IMR-90 (cell line): ENCODE data around the gene SRSF5. TPM values are rescaled to one million over a fixed set of nuclear protein-coding genes. Genes with fewer than 3 reads are reported as not detected.

ENCODE experiments used
- ATAC-seq: fragments of 200-7000 bp; cut with Tn5 transposase; 2 replicates; pipeline ENCODE4 v1.9.1; 2020; ENCODE audit warnings: low read depth, mild to moderate bottlenecking, moderate library complexity
- BruUV-seq: library from RNA; stranded (reverse); fragments of 400-500 nt; replicated peaks from 2 replicates; lab custom pipeline; 2021; lab: Mats Ljungman, UMichigan
- CTCF ChIA-PET: fragments of 300-600 bp; formaldehyde crosslinking; extraction: SDS; loops from one replicate; lab custom pipeline; 2021; ENCODE audit warnings: antibody characterized with exemption; lab: Yijun Ruan, JAX
- POLR2A ChIA-PET: fragments of 300-600 bp; sonication (Branson Sonifier 250); formaldehyde crosslinking; loops from one replicate; lab custom pipeline; 2022; ENCODE audit warnings: antibody characterized with exemption; ENCODE audit not compliant: unreplicated experiment; lab: Charles Lee
- DNase-seq: peaks from one replicate; pipeline ENCODE4 v3.0.0; 2013
- H2AFZ ChIP-seq: replicated peaks from 2 replicates; pipeline ENCODE3; 2013; ENCODE audit warnings: low read length, mild to moderate bottlenecking; ENCODE audit not compliant: poor library complexity
- H2AK5ac ChIP-seq: 2 replicates; pipeline ENCODE4 v1.6.1; 2013; ENCODE audit warnings: low read depth, low read length, inconsistent platforms
- H2AK9ac ChIP-seq: replicated peaks from 2 replicates; pipeline ENCODE3; 2013; ENCODE audit warnings: mild to moderate bottlenecking, low read depth, low read length, moderate library complexity; ENCODE audit not compliant: poor library complexity
- H2BK120ac ChIP-seq: 2 replicates; pipeline ENCODE4 v1.6.1; 2013; ENCODE audit warnings: low read depth, low read length, inconsistent platforms
- H2BK15ac ChIP-seq: 3 replicates; pipeline ENCODE4 v1.6.1; 2013; ENCODE audit warnings: low read depth, low read length, inconsistent platforms
- H2BK20ac ChIP-seq: 2 replicates; pipeline ENCODE4 v1.6.1; 2013; ENCODE audit warnings: low read depth, mild to moderate bottlenecking, inconsistent platforms, low read length, moderate library complexity
- H2BK5ac ChIP-seq: 2 replicates; pipeline ENCODE4 v1.6.1; 2013; ENCODE audit warnings: mild to moderate bottlenecking, low read depth, low read length, inconsistent platforms; ENCODE audit not compliant: poor library complexity, severe bottlenecking
- H3K14ac ChIP-seq: replicated peaks from 2 replicates; pipeline ENCODE4 v1.6.1; 2013; ENCODE audit warnings: low read depth, low read length, inconsistent platforms
- H3K18ac ChIP-seq: 2 replicates; pipeline ENCODE4 v1.6.1; 2013; ENCODE audit warnings: low read depth, low read length, control low read depth
- H3K23ac ChIP-seq: 2 replicates; pipeline ENCODE4 v1.6.1; 2013; ENCODE audit warnings: low read depth, low read length, inconsistent platforms
- H3K27ac ChIP-seq: 2 replicates; pipeline ENCODE4 v1.5.1; 2013; ENCODE audit warnings: mild to moderate bottlenecking, control low read depth, low read length; ENCODE audit not compliant: insufficient read depth
- H3K27me3 ChIP-seq: 2 replicates; pipeline ENCODE4 v1.6.1; 2013; ENCODE audit warnings: low read length; ENCODE audit not compliant: control insufficient read depth, insufficient read depth
- H3K36me3 ChIP-seq: 2 replicates; pipeline ENCODE4 v1.6.1; 2013; ENCODE audit warnings: low read length, mixed read lengths; ENCODE audit not compliant: control insufficient read depth, insufficient read depth
- H3K4ac ChIP-seq: 2 replicates; pipeline ENCODE4 v1.6.1; 2013; ENCODE audit warnings: low read depth, low read length, inconsistent platforms
- H3K4me1 ChIP-seq: 2 replicates; pipeline ENCODE4 v1.6.1; 2013; ENCODE audit warnings: low read length, mixed read lengths; ENCODE audit not compliant: control insufficient read depth, insufficient read depth
- H3K4me2 ChIP-seq: 2 replicates; pipeline ENCODE4 v1.6.1; 2013; ENCODE audit warnings: low read depth, mild to moderate bottlenecking, control low read depth, low read length, moderate library complexity
- H3K4me3 ChIP-seq: 2 replicates; pipeline ENCODE4 v1.5.1; 2013; ENCODE audit warnings: low read depth, mild to moderate bottlenecking, control low read depth, low read length, moderate library complexity; ENCODE audit not compliant: insufficient read depth
- H3K56ac ChIP-seq: 2 replicates; pipeline ENCODE4 v1.6.1; 2013; ENCODE audit warnings: low read length, inconsistent platforms; ENCODE audit not compliant: insufficient read depth; ENCODE audit errors: extremely low read depth
- H3K79me1 ChIP-seq, 2 experiments: 2 replicates each; pipeline ENCODE4 v1.6.1; 2013; ENCODE audit warnings: low read length in 2 of 2, inconsistent platforms in 1 of 2, low read depth in 1 of 2
- H3K9ac ChIP-seq: 2 replicates; pipeline ENCODE4 v1.6.1; 2013; ENCODE audit warnings: low read depth, low read length, control low read depth
- H3K9me1 ChIP-seq: 2 replicates; pipeline ENCODE4 v1.6.1; 2013; ENCODE audit warnings: low read length, inconsistent platforms; ENCODE audit not compliant: insufficient read depth
- H3K9me3 ChIP-seq: 2 replicates; pipeline ENCODE4 v1.6.1; 2013; ENCODE audit warnings: low read length; ENCODE audit not compliant: control insufficient read depth, insufficient read depth
- H4K20me1 ChIP-seq: 2 replicates; pipeline ENCODE4 v1.6.1; 2013; ENCODE audit warnings: low read length, inconsistent platforms; ENCODE audit not compliant: insufficient read depth
- H4K5ac ChIP-seq: 2 replicates; pipeline ENCODE4 v1.6.1; 2013; ENCODE audit warnings: mild to moderate bottlenecking, low read depth, low read length, control low read depth
- H4K8ac ChIP-seq, 2 experiments: 2 replicates each; pipeline ENCODE4 v1.6.1; 2013; ENCODE audit warnings: low read depth in 2 of 2, low read length in 2 of 2, control low read depth in 1 of 2, inconsistent platforms in 1 of 2
- H4K91ac ChIP-seq: 2 replicates; pipeline ENCODE4 v1.6.1; 2013; ENCODE audit warnings: low read depth, low read length, inconsistent platforms; ENCODE audit not compliant: insufficient read depth
- BHLHE40 ChIP-seq: fragments of 150-350 bp; IDR thresholded peaks from 2 replicates; pipeline ENCODE4 v1.6.1; 2016; ENCODE audit warnings: mild to moderate bottlenecking, low read depth, low read length
- CEBPB ChIP-seq: IDR thresholded peaks from 2 replicates; pipeline ENCODE4 v1.6.1; 2012; ENCODE audit warnings: low read depth, low read length, improper control_type of control experiment
- CHD1 ChIP-seq: IDR thresholded peaks from 2 replicates; pipeline ENCODE4 v1.6.1; 2012; ENCODE audit warnings: low read depth, low read length, improper control_type of control experiment
- ELK1 ChIP-seq: fragments of 150-350 bp; IDR thresholded peaks from 2 replicates; pipeline ENCODE4 v1.6.1; 2016; ENCODE audit warnings: low read depth, mild to moderate bottlenecking, low read length, moderate library complexity, borderline replicate concordance
- FOS ChIP-seq: fragments of 150-350 bp; IDR thresholded peaks from 2 replicates; pipeline ENCODE4 v1.6.1; 2016; ENCODE audit warnings: low read depth, low read length
- MAFK ChIP-seq: IDR thresholded peaks from 2 replicates; pipeline ENCODE4 v1.6.1; 2012; ENCODE audit warnings: low read depth, low read length, improper control_type of control experiment
- MAZ ChIP-seq: IDR thresholded peaks from 2 replicates; pipeline ENCODE4 v1.6.1; 2012; ENCODE audit warnings: low read depth, mild to moderate bottlenecking, low read length, improper control_type of control experiment, moderate library complexity, borderline replicate concordance
- MXI1 ChIP-seq: IDR thresholded peaks from 2 replicates; pipeline ENCODE4 v1.6.1; 2012; ENCODE audit warnings: low read depth, mild to moderate bottlenecking, low read length, moderate library complexity, borderline replicate concordance
- NFE2L2 ChIP-seq: fragments of 150-350 bp; IDR thresholded peaks from 2 replicates; pipeline ENCODE4 v1.6.1; 2016; ENCODE audit warnings: low read depth, mild to moderate bottlenecking, low read length
- POLR2A ChIP-seq: IDR thresholded peaks from 2 replicates; pipeline ENCODE4 v1.6.1; 2012; ENCODE audit warnings: mild to moderate bottlenecking, low read depth, low read length
- RAD21 ChIP-seq: IDR thresholded peaks from 2 replicates; pipeline ENCODE4 v1.6.1; 2012; ENCODE audit warnings: low read length, improper control_type of control experiment
- RCOR1 ChIP-seq: IDR thresholded peaks from 2 replicates; pipeline ENCODE4 v1.6.1; 2012; ENCODE audit warnings: mild to moderate bottlenecking, low read length, improper control_type of control experiment; ENCODE audit not compliant: insufficient replicate concordance
- RFX5 ChIP-seq: IDR thresholded peaks from 2 replicates; pipeline ENCODE4 v1.8.0; 2012; ENCODE audit warnings: low read depth, mild to moderate bottlenecking, low read length, moderate library complexity
- SMC3 ChIP-seq: fragments of 150-350 bp; IDR thresholded peaks from 2 replicates; pipeline ENCODE4 v1.6.1; 2016; ENCODE audit warnings: low read depth, mild to moderate bottlenecking, antibody characterized with exemption, low read length, moderate library complexity
- WGBS, 2 experiments: methylation state at CpG; one replicate each; pipeline versions ENCODE4 v1.1.5 to v1.1.7; 2013; ENCODE audit warnings: missing lambda C conversion rate in 2 of 2; ENCODE audit not compliant: insufficient read length in 1 of 2; ENCODE audit errors: extremely low coverage in 2 of 2; 5-methylcytosine and 5-hydroxymethylcytosine counted together
- dilution Hi-C: fragments of 300-500 bp; cut with HindIII; formaldehyde crosslinking; loops from one replicate; pipeline ENCODE4 v1.14.3; 2018; ENCODE audit warnings: low sequenced_read_pairs; ENCODE audit not compliant: unreplicated experiment
- in situ Hi-C: fragments of 300-500 bp; cut with MboI; formaldehyde crosslinking; loops from 3 replicates; pipeline ENCODE4 v1.14.3; 2019; ENCODE audit warnings: low sequenced_read_pairs, inconsistent platforms, mixed read lengths
- intact Hi-C: fragments of 100-400 bp; cut with micrococcal nuclease; formaldehyde crosslinking; loops from 2 replicates; pipeline ENCODE4 v1.10.0; 2022
- polyA plus RNA-seq, 3 experiments: library from polyadenylated mRNA; depleted of rRNA; stranded (reverse); fragments of >200 nt; gene quantifications; 2 replicates each; pipeline ENCODE4 v1.2.3, GENCODE V29; 2012; ENCODE audit warnings: low replicate concordance in 1 of 3
- total RNA-seq: library from RNA; depleted of rRNA; stranded (reverse); fragments of >200 nt; gene quantifications from 2 replicates; pipeline ENCODE4 v1.2.3, GENCODE V29; 2012
- TF ChIP-seq, protein P1 (sequence below): fragments of 150-350 bp; IDR thresholded peaks from 2 replicates; pipeline ENCODE4 v1.6.1; 2017; ENCODE audit warnings: mild to moderate bottlenecking, antibody characterized with exemption, low read length, low read depth
- TF ChIP-seq, protein P2 (sequence below): conservative IDR thresholded peaks from 2 replicates; pipeline ENCODE4 v1.5.1; 2012; ENCODE audit warnings: mild to moderate bottlenecking, low read depth, low read length, improper control_type of control experiment

SRSF5 gene
- total and polyA plus RNA-seq, 2 of the 4 experiments (the other 2 are of a cell fraction) = 29.4 to 229 TPM

DNA sequence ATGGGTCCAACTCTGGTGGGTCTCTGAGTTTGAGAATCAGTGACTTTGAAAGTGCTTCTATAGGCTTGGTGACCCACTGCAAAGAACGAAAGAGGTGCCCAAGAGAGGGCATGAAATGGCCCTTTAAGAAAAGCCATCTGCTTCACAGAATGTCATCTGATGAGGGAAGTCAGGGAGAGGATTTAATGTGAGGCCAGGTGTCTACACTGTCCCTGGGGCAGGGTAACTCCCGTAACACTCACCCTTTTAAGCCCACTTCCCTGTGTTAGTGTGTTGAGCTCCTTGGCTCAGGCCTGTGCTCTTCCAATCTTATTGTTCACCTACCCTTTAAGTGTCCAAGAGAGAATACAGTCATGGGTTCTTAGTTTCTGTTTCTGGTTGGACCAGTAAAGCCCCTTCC lies 16.4 kb upstream of the SRSF5 start:
- intact Hi-C loops = no loop called here
- dilution Hi-C loops = no loop called here
- no peak overlapping the region for H3K4me3 ChIP-seq

More for the DNA sequence above, 16.4 kb upstream of the SRSF5 start:
- H2AK5ac ChIP-seq = no peak overlapping the region
- TF ChIP-seq MAFK = no peak
- TF ChIP-seq FOS = no peak
- TF ChIP-seq RAD21 = no peak
- no peak for TF ChIP-seq CEBPB
- TF ChIP-seq SMC3 = no peak
- TF ChIP-seq POLR2A = no peak
- no peak for TF ChIP-seq RCOR1
- no peak for TF ChIP-seq BHLHE40
- no peak for TF ChIP-seq MXI1
- TF ChIP-seq, protein P1, sequence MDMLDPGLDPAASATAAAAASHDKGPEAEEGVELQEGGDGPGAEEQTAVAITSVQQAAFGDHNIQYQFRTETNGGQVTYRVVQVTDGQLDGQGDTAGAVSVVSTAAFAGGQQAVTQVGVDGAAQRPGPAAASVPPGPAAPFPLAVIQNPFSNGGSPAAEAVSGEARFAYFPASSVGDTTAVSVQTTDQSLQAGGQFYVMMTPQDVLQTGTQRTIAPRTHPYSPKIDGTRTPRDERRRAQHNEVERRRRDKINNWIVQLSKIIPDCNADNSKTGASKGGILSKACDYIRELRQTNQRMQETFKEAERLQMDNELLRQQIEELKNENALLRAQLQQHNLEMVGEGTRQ = no peak
- TF ChIP-seq CHD1 = no peak
- TF ChIP-seq, protein P2, sequence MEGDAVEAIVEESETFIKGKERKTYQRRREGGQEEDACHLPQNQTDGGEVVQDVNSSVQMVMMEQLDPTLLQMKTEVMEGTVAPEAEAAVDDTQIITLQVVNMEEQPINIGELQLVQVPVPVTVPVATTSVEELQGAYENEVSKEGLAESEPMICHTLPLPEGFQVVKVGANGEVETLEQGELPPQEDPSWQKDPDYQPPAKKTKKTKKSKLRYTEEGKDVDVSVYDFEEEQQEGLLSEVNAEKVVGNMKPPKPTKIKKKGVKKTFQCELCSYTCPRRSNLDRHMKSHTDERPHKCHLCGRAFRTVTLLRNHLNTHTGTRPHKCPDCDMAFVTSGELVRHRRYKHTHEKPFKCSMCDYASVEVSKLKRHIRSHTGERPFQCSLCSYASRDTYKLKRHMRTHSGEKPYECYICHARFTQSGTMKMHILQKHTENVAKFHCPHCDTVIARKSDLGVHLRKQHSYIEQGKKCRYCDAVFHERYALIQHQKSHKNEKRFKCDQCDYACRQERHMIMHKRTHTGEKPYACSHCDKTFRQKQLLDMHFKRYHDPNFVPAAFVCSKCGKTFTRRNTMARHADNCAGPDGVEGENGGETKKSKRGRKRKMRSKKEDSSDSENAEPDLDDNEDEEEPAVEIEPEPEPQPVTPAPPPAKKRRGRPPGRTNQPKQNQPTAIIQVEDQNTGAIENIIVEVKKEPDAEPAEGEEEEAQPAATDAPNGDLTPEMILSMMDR = no peak
- no peak for TF ChIP-seq NFE2L2
- no peak for TF ChIP-seq MAZ
- no peak for TF ChIP-seq RFX5
- TF ChIP-seq ELK1 = no peak
- H3K23ac ChIP-seq = no peak overlapping the region
- no peak overlapping the region for H3K27ac ChIP-seq
- no peak overlapping the region for H3K4me2 ChIP-seq
- H4K8ac ChIP-seq = no peak overlapping the region
- no peak overlapping the region for H2BK20ac ChIP-seq
- no peak overlapping the region for H3K9ac ChIP-seq
- no peak overlapping the region for H3K14ac ChIP-seq
- in situ Hi-C loops = no loop called here
- no peaks in the 10 kb centered on the region for H3K36me3 ChIP-seq
- H3K18ac ChIP-seq = no peak overlapping the region
- DNase-seq (no peak), ATAC-seq (no peak)
- H3K4me1 ChIP-seq = peaks cover under 1% of the 10 kb centered on the region; the same call in 1 of the 2 replicates
- no peak overlapping the region for H4K5ac ChIP-seq
- no peak overlapping the region for H3K56ac ChIP-seq
- no peaks in the 10 kb centered on the region for H4K20me1 ChIP-seq
- H3K9me3 ChIP-seq = no peaks in the 10 kb centered on the region
- no peaks in the 10 kb centered on the region for H3K79me1 ChIP-seq
- no CpG with 5 or more reads among the region's 2 CpGs for WGBS, 2 experiments
- no peak overlapping the region for H4K91ac ChIP-seq
- H2AK9ac ChIP-seq = no peak overlapping the region
- H3K27me3 ChIP-seq = peaks cover 2% of the 10 kb centered on the region; the same call in 1 of the 2 replicates
- H2BK120ac ChIP-seq = no peak overlapping the region
- no peaks in the 10 kb centered on the region for H3K9me1 ChIP-seq
- no TSS peak for BruUV-seq
- ChIA-PET POLR2A (no interaction called here), CTCF (no interaction called here)
- H2BK15ac ChIP-seq = no peak overlapping the region
- no peak overlapping the region for H3K4ac ChIP-seq
- H2BK5ac ChIP-seq = no peak overlapping the region
- no peak overlapping the region for H2AFZ ChIP-seq
